HCT116 (cell line): ENCODE results near the gene KIFC1. TPM values are rescaled to one million over a fixed set of nuclear protein-coding genes. Genes with fewer than 3 reads are reported as not detected.

ENCODE experiments used
- ATAC-seq: fragments of 200-7000 bp; cut with Tn5 transposase; 2 replicates; pipeline ENCODE4 v1.9.1; 2020; ENCODE audit warnings: mild to moderate bottlenecking, moderate library complexity
- BruUV-seq: library from RNA; stranded (reverse); fragments of 400-500 nt; replicated peaks from 2 replicates; lab custom pipeline; 2021; lab: Mats Ljungman, UMichigan
- CTCF ChIA-PET: fragments of 300-600 bp; sonication (Branson Sonifier 250); formaldehyde crosslinking; loops from one replicate; lab custom pipeline; 2021; ENCODE audit warnings: antibody characterized with exemption; lab: Charles Lee
- POLR2A ChIA-PET: fragments of 300-600, 350-600 bp; sonication (Branson Sonifier 250); formaldehyde crosslinking; loops from one replicate; lab custom pipeline; 2021; ENCODE audit warnings: antibody characterized with exemption; lab: Charles Lee
- RAD21 ChIA-PET, 2 experiments: fragments of 300-600 bp; sonication (Branson Sonifier 250); formaldehyde crosslinking; loops; one replicate each; lab custom pipeline; 2023; ENCODE audit warnings: low total read pairs in 2 of 2; ENCODE audit not compliant: uncharacterized antibody in 2 of 2, unreplicated experiment in 2 of 2, low non-redundant PET in 1 of 2; lab: Charles Lee
- DNase-seq: peaks from one replicate; pipeline ENCODE4 v3.0.0-alpha.2; 2010; ENCODE audit warnings: low read depth, low spot score
- H2AFZ ChIP-seq: fragments of 200-600 bp; shearing (Covaris generic), sonication (generic); 2 replicates; pipeline ENCODE4 v1.6.1; 2017; ENCODE audit warnings: low read depth, mixed run types, mixed read lengths, antibody characterized with exemption, low read length; ENCODE audit not compliant: poor library complexity, severe bottlenecking
- H3K27ac ChIP-seq: 2 replicates; pipeline ENCODE4 v1.5.1; 2012; ENCODE audit warnings: low read depth, low read length
- H3K27me3 ChIP-seq: fragments of 200-600 bp; sonication (generic); 2 replicates; pipeline ENCODE4 v1.6.1; 2016; ENCODE audit warnings: mixed run types, low read length, mixed read lengths; ENCODE audit not compliant: insufficient read depth
- H3K36me3 ChIP-seq, 2 experiments: fragments of 200-500 bp in 1 of 2; fragments of 200-600 bp in 1 of 2; sonication (Bioruptor generic) in 1 of 2; sonication (generic) in 1 of 2; 2 replicates each; pipeline versions ENCODE4 v1.5.1 to v1.6.1; 2014 to 2016; ENCODE audit warnings: low read length in 2 of 2, inconsistent platforms in 1 of 2, mixed read lengths in 1 of 2, mixed run types in 1 of 2; ENCODE audit not compliant: insufficient read depth in 2 of 2, control insufficient read depth in 1 of 2
- H3K4me1 ChIP-seq, 2 experiments: fragments of 200-600 bp in 1 of 2; sonication (generic) in 1 of 2; 2 replicates each; pipeline versions ENCODE4 v1.5.1 to v1.6.1; 2012 to 2017; ENCODE audit warnings: low read length in 2 of 2, inconsistent platforms in 1 of 2, mild to moderate bottlenecking in 1 of 2, mixed read lengths in 1 of 2, mixed run types in 1 of 2, moderate library complexity in 1 of 2; ENCODE audit not compliant: insufficient read depth in 2 of 2, control insufficient read depth in 1 of 2
- H3K4me2 ChIP-seq: fragments of 200-600 bp; sonication (generic); 2 replicates; pipeline ENCODE4 v1.6.1; 2017; ENCODE audit warnings: mixed run types, low read length, mixed read lengths
- H3K4me3 ChIP-seq, 2 experiments: fragments of 200-600 bp in 1 of 2; sonication (generic) in 1 of 2; replicated peaks in 1 of 2; 2 replicates each; pipeline ENCODE4 v1.5.1; 2011 to 2016; ENCODE audit warnings: low read length in 2 of 2, control low read depth in 1 of 2, low read depth in 1 of 2, mild to moderate bottlenecking in 1 of 2, mixed read lengths in 1 of 2, mixed run types in 1 of 2
- H3K79me2 ChIP-seq: fragments of 200-600 bp; sonication (generic); 2 replicates; pipeline ENCODE4 v1.6.1; 2017; ENCODE audit warnings: mild to moderate bottlenecking, mixed run types, low read length, moderate library complexity, mixed read lengths; ENCODE audit not compliant: insufficient read depth
- H3K9ac ChIP-seq: fragments of 200-600 bp; sonication (generic); 2 replicates; pipeline ENCODE4 v1.6.1; 2016; ENCODE audit warnings: low read length, mixed read lengths
- H3K9me2 ChIP-seq: fragments of 200-600 bp; sonication (generic), shearing (Covaris generic); 2 replicates; pipeline ENCODE4 v1.6.1; 2017; ENCODE audit warnings: mixed run types, mild to moderate bottlenecking, moderate library complexity; ENCODE audit not compliant: insufficient read depth
- H3K9me3 ChIP-seq, 2 experiments: fragments of 200-500 bp in 1 of 2; fragments of 200-600 bp in 1 of 2; sonication (Bioruptor generic) in 1 of 2; sonication (generic) in 1 of 2; 2 replicates each; pipeline ENCODE4 v1.6.1; 2014 to 2017; ENCODE audit warnings: low read length in 2 of 2, mixed read lengths in 2 of 2, inconsistent platforms in 1 of 2, low read depth in 1 of 2, mild to moderate bottlenecking in 1 of 2, mixed run types in 1 of 2, moderate library complexity in 1 of 2; ENCODE audit not compliant: control insufficient read depth in 1 of 2, insufficient read depth in 1 of 2
- H4K20me1 ChIP-seq: fragments of 200-600 bp; sonication (generic), shearing (Covaris generic); 2 replicates; pipeline ENCODE4 v1.6.1; 2017; ENCODE audit warnings: mixed run types, mild to moderate bottlenecking, moderate library complexity; ENCODE audit not compliant: insufficient read depth
- CTCF ChIP-seq, 3 experiments: fragments of 200-600 bp in 1 of 3; sonication (generic) in 1 of 3; IDR thresholded peaks in 2 of 3; conservative IDR thresholded peaks in 1 of 3; 2 replicates each; pipeline ENCODE4 v1.5.1; 2012 to 2017; ENCODE audit warnings: low read depth in 2 of 3, low read length in 2 of 3, antibody characterized with exemption in 1 of 3, borderline replicate concordance in 1 of 3, control low read depth in 1 of 3, mild to moderate bottlenecking in 1 of 3, mixed read lengths in 1 of 3, mixed run types in 1 of 3, moderate library complexity in 1 of 3; ENCODE audit not compliant: insufficient read depth in 1 of 3
- RAD21 ChIP-seq: IDR thresholded peaks from 2 replicates; pipeline ENCODE4 v1.6.1; 2012; ENCODE audit warnings: low read depth, mild to moderate bottlenecking
- intact Hi-C: fragments of 100-400 bp; cut with micrococcal nuclease; formaldehyde crosslinking; loops from 2 replicates; pipeline ENCODE4 v1.10.0; 2022
- total RNA-seq: library from RNA; stranded (reverse); gene quantifications from one replicate; pipeline ENCODE4 v1.2.1, GENCODE V29; 2021; ENCODE audit not compliant: unreplicated experiment

The KIFC1 gene
- total RNA-seq, 1 experiment from 2014 or later: 84.7 TPM

- ChIA-PET CTCF (interaction anchor here (1.0 to 1.4 kb wide), 4 partner anchors 9 to 28 kb away, joined by 3 to 4 read pairs (median 4); no protein-coding TSS in a partner anchor), POLR2A (interaction anchor here (0.5 to 1.2 kb wide), 2 partner anchors 10 to 158 kb away, joined by 3 read pairs; no protein-coding TSS in a partner anchor), RAD21 (no interaction called here)
- Histone ChIP-seq H3K4me2 (peak overlapping the region; percentile 97), H3K9me3 (no peaks in the 10 kb centered on the region), H3K4me1 (peaks cover 13 to 29% of the 10 kb centered on the region in 2 experiments), H3K4me3 (peak overlapping the region; percentile 33 to 86), H3K27ac (peak overlapping the region; percentile 76), H3K9me2 (no peaks in the 10 kb centered on the region), H4K20me1 (no peaks in the 10 kb centered on the region), H3K36me3 (peaks cover 5 to 18% of the 10 kb centered on the region in 2 experiments; a peak in 2 of 4 replicates), H3K79me2 (peaks cover 32% of the 10 kb centered on the region), H3K27me3 (no peaks in the 10 kb centered on the region), H3K9ac (peak overlapping the region; percentile 70), H2AFZ (no peak overlapping the region)
- TF ChIP-seq CTCF (IDR thresholded peaks at IDR 0.05 in 2 of 3, conservative IDR thresholded peaks at IDR 0.05 in 1 of 3; ENCODE audit: borderline replicate concordance in 1 of 3, insufficient read depth in 1 of 3, low read depth in 2 of 3, low read length in 2 of 3) (0 out of 6 replicates have a peak, but pooled peaks of 1 of the 3 experiments have one; percentile 3), RAD21 (no peak)
- intact Hi-C loops: loop anchor here (10.0 kb wide), 1 partner anchor 214 kb away; the partner anchor contains the start of genes HSD17B8, RING1, RXRB and SLC39A7
- TSS peak; percentile 94 for BruUV-seq
- DNase-seq (no peak), ATAC-seq (no peak)
Observed at GRCh38 chr6:33418690-33419291, 27.2 kb downstream of the KIFC1 start.
